HEK293T (cell line): ENCODE measurements around the gene WDR5B.

ENCODE experiments used
- FOXM1 ChIP-seq: fragments of 450-650 bp; IDR thresholded peaks from 2 replicates; pipeline ENCODE4 v1.6.1; 2017; ENCODE audit warnings: mild to moderate bottlenecking, borderline replicate concordance
- LEF1 ChIP-seq: fragments of 450-650 bp; IDR thresholded peaks from 2 replicates; pipeline ENCODE4 v1.6.1; 2017; ENCODE audit warnings: mild to moderate bottlenecking, borderline replicate concordance
- NFRKB ChIP-seq: fragments of 450-650 bp; IDR thresholded peaks from 2 replicates; pipeline ENCODE4 v1.6.1; 2016; ENCODE audit warnings: mild to moderate bottlenecking, moderate library complexity
- SP1 ChIP-seq: fragments of 450-650 bp; IDR thresholded peaks from 2 replicates; pipeline ENCODE4 v1.6.1; 2017
- SUZ12 ChIP-seq: fragments of 450-650 bp; IDR thresholded peaks from 2 replicates; pipeline ENCODE4 v1.6.1; 2016; ENCODE audit warnings: mild to moderate bottlenecking

- TF ChIP-seq SP1: no peak
- no peak for TF ChIP-seq LEF1
- TF ChIP-seq FOXM1: no peak
- no peak for TF ChIP-seq NFRKB
- no peak for TF ChIP-seq SUZ12
Observed at GRCh38 chr3:122410111-122410510, 5.8 kb downstream of the WDR5B start.
